Stimulated activated CD8-positive, alpha-beta memory T cell treated with anti-CD3 and anti-CD28 coated beads, Interleukin-4, amount 100 ng/mL, for 24 hours (primary cell): ENCODE data around the gene LPP.
"Not testable (repeated sequence)": the region's sequence is repeated elsewhere in the genome, so short reads cannot be mapped to it uniquely, and the experiment has no call there.

ENCODE experiments used
- DNase-seq: peaks from one replicate; pipeline ENCODE4 v3.0.0-alpha.2; 2020; ENCODE audit warnings: low read depth

The LPP gene

GRCh38 chr3:188437926-188438325 lies 284.0 kb downstream of the LPP start:
- no peak for DNase-seq

DNA sequence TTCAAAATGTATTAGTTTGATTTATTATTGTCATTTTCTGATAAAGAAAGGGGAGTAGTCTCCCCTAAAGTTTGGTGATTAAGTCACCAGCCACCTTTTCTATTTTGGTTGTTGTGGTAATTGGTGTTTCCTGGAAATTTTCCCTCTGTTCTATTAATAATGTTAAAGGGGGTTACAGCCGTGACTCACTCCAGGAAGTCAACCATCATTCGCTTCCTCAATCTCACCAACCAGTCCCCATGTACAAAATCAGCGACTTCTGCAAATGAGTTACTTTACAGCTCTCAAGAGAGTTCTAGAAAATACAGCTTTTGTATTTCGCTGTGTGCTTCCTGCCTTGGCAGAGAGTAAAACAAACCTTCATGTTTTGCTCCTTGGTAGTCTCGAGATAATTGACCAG lies 285.1 kb downstream of the LPP start:
- peak; percentile 7 for DNase-seq

GRCh38 chr3:188440340-188440972 lies 286.5 kb downstream of the LPP start:
- no peak for DNase-seq

DNA sequence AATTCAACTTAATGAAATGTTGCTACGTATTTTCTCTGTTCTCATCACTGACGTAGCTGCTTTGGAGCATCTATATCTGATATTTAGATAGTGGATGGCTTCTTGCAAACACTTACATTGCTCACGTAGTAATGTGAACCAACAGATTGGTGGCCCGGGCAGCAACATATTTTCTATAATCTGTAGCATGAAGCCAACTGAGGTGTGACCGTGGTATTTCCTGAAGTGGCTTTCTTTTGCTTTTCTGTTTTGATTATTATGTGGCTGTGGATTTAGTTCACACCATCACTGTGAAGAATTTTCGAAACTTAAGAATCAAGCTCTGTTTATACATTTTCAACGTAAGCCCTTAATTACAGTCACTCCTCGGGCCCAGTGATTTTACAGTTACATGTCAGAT lies 288.5 kb downstream of the LPP start:
- DNase-seq, result no peak

GRCh38 chr3:188445175-188445574 lies 291.2 kb downstream of the LPP start:
- not testable (repeated sequence) for DNase-seq

DNA sequence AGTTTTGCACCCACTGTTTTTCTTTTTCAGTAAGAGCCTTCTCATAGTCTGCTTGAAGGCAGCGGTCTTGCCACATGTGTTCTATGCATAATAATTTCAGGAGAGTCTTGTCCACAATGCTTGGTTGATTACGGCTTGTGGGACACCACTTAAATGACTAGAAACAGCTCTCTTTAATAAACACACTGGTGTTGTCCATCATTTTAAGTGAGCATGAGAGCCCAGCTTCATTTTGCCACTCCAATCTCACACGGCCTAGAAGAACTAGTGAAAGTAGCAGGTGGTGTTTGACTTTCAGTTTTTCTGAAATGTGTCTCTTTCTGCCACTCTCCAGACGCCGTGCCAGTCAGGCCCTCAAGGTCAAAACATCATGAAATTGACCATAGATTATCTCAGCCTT lies 292.1 kb downstream of the LPP start:
- no peak for DNase-seq

- DNase-seq, result no peak
These were observed 292.8 kb downstream of the LPP start for GRCh38 chr3:188446766-188447165.

DNA sequence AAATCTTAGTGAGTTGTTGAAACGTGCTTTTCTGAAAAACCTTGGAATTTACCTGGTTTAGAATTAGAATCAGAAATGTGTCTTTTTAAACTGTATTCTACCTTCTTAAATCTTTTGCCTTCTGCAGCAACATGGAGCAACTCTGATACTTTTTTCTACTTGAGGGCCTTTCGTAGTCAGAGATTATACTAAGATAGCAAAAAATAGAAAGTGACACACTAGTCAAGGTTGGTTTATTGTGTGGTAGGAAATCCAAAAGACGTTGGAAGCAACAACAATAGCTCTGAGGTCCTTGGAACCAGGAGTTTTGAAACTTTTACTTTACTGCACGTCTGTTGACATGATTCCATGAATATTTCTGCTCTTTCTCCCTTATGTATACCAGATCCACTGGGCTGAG lies 294.9 kb downstream of the LPP start:
- no peak for DNase-seq

- DNase-seq, result no peak
These were observed 295.5 kb downstream of the LPP start for GRCh38 chr3:188449421-188449820.

DNA sequence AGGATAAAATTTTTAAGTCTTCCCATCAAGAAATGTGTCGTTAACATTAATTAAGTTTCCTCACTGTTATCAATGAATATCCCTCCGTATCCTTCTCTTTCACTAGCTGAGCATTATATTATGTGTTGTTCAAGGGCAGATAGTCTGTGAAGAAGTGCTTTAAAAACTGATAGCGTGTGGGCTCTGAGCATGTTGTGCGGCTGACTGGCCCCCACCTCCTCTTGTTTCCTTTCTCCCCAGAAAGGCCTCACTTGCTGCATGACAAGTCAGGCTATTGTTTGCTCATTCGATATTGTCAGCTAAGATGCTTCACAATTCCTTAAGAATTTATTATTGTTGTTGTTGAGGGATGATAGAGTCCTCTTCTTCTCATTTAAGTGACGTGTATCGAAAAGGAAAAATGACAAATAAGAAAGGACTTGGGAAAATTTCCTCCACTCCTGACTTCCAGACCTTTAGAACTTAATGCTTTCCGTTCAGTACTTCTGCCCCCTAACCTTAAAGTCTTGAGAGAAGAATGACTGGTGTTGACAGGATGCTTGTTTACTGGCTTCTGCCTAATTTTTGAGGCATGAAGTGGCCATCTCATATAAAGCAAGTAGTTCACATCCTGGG lies 298.3 kb downstream of the LPP start:
- DNase-seq, result no peak

- DNase-seq, result no peak
These were observed 299.8 kb downstream of the LPP start for GRCh38 chr3:188453431-188454384.

DNA sequence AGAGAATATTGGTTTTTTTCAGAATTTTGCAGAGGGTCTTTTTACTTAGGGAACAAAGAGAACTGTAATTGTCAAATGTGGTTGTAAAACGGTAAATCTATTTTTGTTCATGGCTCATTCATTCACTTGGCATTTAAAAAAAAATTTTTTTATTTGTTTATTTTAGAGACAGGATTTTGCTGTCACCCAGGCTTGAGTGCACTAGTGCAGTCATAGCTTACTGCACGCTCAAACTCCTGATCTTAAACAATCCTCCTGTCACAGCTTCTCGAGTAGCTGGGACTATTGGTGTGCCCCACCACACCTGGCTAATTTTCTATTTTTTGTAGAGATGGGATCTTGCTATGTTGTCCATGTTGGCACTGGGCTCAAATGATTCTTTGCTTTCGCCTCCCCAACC lies 301.8 kb downstream of the LPP start:
- DNase-seq, result no peak

- no peak for DNase-seq
These were observed 304.8 kb downstream of the LPP start for GRCh38 chr3:188458756-188459155.

DNA sequence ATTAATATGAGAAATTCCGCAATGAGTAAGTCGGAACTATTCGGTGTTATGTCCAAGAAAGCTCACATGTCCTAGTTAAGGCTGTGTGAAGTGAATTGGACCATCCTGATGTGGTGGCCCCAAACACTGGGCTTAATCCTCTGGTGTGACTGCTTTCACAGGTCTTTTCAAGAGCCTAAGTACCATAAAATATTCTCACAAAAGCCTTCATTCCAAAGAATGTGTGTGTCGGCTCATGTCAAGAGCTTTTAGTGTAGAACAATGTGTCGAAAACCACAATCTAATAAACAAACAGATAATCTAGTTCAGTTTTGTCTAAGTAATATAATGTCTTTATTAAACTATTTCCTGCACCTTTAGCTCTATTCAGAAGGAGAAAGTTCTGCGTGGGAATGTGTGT lies 311.4 kb downstream of the LPP start:
- DNase-seq, result no peak

DNA sequence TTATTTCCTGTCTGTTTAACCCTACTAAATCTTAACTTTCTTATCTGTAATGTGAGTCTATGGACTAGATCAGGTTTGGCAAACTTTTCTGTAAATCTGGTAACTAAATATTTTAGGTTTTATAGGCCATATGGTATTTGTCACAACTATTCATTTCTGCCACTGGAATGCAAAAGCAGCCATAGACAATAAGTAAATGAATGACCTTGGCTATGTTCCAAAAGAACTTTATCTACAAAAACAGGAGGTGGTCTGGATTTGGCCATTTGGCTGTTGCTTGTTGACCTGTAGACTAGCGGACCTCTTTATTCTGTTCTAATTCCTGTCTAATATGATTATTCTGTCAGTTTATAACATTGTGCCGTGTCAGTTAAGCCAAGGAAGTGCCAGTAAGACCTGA lies 314.2 kb downstream of the LPP start:
- DNase-seq, result no peak

DNA sequence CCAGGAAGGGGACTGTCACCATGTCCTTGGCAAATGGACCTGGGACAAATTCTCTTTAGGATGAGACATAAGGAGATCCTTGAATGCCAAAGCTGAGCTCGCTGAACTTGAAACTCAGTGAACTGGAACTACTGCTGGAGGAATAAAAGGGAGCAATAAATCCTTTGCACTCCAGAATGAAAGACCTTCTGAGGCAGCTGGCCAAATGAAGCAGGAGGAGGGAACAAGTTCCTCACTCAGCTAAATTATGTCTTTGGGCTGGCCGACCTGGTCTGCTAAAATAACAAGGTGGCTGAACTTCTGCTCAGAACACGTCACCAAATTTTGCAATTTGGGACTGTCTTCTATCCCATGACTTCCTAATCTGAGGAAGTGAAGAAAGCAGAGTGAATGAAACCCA lies 314.7 kb downstream of the LPP start:
- DNase-seq, result no peak

DNA sequence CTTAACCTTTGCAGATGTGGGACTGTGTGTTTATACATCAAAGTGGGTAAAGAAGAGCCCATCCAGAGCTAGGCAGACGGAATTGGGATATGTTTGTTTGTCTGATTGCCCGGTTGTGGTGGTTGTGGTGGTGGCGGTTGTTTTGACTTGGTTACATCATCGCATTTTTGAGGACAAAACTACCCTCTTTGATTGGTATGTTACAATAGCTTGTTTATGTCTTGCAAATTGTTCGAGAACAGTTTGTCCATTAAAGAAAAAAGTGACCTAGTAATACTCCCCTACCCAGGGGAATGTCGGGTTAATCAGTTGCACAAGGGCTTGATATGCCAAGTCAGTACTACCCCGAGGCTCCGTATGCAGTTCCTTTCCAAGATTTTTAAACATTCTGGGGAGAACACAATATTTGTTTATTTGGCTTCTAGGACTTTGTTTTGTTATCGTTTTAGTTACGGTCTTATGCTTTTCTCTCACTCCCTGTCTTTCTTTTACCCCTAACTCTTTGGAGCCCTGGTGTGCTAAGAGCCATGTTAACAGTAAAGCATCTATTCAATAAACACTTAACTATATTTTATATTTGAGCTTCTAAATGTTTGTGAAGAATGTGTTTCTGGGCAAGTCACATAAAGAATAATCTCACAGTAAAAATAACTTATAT lies 315.4 kb downstream of the LPP start:
- DNase-seq, result no peak

GRCh38 chr3:188470508-188471130 lies 316.7 kb downstream of the LPP start:
- DNase-seq, result no peak

DNA sequence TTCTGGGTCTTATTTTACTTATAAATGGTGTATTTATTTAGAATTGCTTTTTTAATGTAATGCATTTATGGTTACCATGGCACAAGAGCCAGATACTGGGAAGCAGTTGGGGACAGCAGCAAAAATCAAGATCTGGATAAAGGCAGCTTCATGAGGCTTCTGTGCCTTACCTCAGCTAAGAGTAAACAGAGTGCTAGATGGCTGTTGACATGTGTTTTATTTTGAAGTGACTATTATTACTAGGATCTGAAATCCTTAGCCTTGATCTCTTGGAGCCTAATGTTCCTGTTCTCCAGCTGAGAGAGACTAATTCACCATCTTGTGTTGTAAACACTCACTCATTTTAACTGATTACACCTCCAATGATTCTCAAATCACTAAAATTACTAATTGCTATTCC lies 317.8 kb downstream of the LPP start:
- DNase-seq, result no peak

- no peak for DNase-seq
These were observed 318.4 kb downstream of the LPP start for GRCh38 chr3:188472336-188472735.

GRCh38 chr3:188473045-188473444 lies 319.1 kb downstream of the LPP start:
- no peak for DNase-seq
